HG03280 (cell line): ENCODE results near the gene PTK6.
"Not testable (repeated sequence)": the region's sequence is repeated elsewhere in the genome, so short reads cannot be mapped to it uniquely, and the experiment has no call there.

ENCODE experiments used
- ATAC-seq: cut with Tn5 transposase; IDR thresholded peaks from one replicate; pipeline ENCODE4 v1.9.1; 2021; ENCODE audit warnings: mild to moderate bottlenecking, moderate library complexity; ENCODE audit not compliant: unreplicated experiment

PTK6 gene

GRCh38 chr20:63536997-63537524 is at the start of gene PTK6:
Gene PTK6 (minus strand): TSS chr20:63537376. CDS start chr20:63537314, 62 bp downstream.
- peak; percentile 7 for ATAC-seq

GRCh38 chr20:63586797-63587196 is 49.6 kb upstream of the PTK6 start:
- no peak for ATAC-seq

- ATAC-seq, result no peak
Observed at GRCh38 chr20:63585616-63586565, 48.7 kb upstream of the PTK6 start.

- ATAC-seq, result no peak
Observed at GRCh38 chr20:63582382-63583063, 45.3 kb upstream of the PTK6 start.

GRCh38 chr20:63580796-63581461 is 43.8 kb upstream of the PTK6 start:
- no peak for ATAC-seq

- ATAC-seq, result no peak
Observed at GRCh38 chr20:63579017-63579694, 42.0 kb upstream of the PTK6 start.

- ATAC-seq, result no peak
Observed at GRCh38 chr20:63578224-63579016, 41.2 kb upstream of the PTK6 start.

GRCh38 chr20:63577317-63577894 is 40.2 kb upstream of the PTK6 start:
- no peak for ATAC-seq

GRCh38 chr20:63576311-63576710 is 39.1 kb upstream of the PTK6 start:
- no peak for ATAC-seq

- ATAC-seq, result no peak
Observed at GRCh38 chr20:63574829-63575743, 37.9 kb upstream of the PTK6 start.

- peak; percentile 51 for ATAC-seq
Observed at GRCh38 chr20:63574156-63574828, 37.1 kb upstream of the PTK6 start, which contains the start of gene HELZ2. Gene HELZ2 (minus strand): TSS chr20:63574239. CDS start chr20:63572385, 1,854 bp downstream.

- ATAC-seq, result peak; percentile 23
Observed at GRCh38 chr20:63573647-63574131, 36.5 kb upstream of the PTK6 start.

GRCh38 chr20:63572788-63573646 is 35.8 kb upstream of the PTK6 start:
- ATAC-seq, result no peak

GRCh38 chr20:63572071-63572787 is 35.1 kb upstream of the PTK6 start:
- ATAC-seq, result no peak

GRCh38 chr20:63571087-63571478 is 33.9 kb upstream of the PTK6 start:
- ATAC-seq, result not testable (repeated sequence)
